ENCODE data around the gene WARS2.

WARS2 gene

DNA sequence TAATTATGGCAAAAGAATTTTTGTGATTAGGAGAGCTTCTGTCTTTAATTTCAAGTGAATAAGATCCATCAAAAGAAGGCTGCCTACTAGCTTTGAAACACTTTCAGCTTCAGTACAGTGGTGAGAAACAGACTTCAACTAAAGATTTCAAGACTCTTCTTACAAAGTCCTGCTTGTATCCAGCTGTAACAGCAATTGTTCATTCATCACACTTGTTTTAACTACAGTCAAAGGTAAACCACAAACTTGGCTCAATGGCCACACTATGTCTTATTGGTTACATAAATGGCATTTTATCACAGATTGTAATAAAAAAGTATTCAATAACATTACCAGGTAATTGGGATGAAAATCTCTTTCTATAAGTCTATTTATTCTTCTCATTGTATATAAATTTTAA lies 59.2 kb downstream of the WARS2 start:
- no peak for FAIRE-seq

DNA sequence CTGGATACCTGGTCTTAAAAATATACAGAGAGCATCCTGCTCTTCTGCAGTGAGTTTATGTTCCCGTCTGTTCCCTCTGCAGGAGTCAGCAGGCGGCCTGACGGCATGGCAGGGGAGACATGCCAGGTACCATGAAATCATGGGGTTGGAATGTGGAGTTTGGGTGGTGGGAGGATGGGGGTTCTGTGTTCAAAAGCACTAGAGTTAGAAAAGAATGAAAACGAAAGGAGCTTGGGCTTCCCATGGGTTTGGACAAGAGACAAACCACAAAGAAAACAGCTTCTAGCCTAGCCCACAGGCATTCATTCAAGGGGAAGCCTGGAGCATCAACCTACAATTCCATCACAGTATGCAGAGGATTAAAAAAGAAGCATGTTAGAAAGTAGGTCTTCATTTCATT lies 59.9 kb downstream of the WARS2 start:
- no peak for FAIRE-seq

DNA sequence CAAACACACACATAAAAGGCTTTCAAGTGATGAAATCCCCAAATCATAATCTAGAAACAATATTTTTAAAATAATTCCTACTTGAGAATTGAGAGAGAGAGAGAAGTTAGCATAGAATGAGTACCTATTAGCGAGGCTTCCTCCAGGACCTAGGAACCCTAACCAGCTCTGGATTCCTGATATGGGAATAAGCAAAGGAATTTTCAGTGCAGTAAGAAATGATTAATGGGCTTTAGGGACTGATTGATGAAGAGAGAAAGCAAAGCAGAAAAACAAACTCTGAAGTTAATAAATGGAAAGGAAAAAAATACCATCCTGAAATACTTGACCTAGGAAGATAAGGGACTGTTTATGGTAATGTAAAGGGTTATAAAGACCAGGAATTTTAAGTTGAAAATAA lies 60.6 kb downstream of the WARS2 start:
- FAIRE-seq: no peak

DNA sequence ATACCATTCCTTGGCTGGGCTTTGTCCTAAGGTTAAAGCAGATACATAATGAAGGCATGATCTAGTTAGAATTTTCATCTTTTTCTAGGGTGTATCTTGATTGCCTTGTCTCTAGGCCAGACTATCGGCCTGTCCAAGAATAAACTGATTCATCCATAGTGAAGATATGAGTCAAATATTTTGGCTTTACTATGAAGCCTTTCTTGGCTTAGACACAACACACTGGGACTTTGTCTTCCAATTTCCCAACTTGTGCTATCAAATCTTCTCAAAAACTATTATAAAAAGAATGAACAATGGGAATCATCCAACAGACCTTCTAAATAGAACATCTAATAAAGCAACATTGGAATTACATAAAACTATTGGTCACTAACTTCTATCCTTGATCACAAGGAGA lies 64.8 kb downstream of the WARS2 start:
- FAIRE-seq: no peak

DNA sequence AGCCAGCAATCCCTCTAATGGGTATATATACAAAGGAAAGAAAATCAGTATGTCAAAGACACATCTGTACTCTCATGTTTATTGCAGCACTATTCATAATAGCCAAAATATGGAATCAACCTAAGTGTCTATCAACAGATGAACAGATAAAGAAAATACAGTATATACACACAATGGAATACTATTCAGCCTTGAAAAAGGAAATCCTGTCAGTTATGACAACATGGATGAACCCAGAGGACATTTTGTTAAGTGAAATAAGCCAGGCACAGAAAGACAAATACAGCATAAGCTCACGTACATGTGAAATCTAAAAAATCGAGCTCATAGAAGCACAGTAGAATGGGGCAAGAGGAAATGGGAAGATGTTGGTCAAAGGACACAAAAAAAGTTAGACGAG lies 69.1 kb downstream of the WARS2 start:
- FAIRE-seq: no peak

DNA sequence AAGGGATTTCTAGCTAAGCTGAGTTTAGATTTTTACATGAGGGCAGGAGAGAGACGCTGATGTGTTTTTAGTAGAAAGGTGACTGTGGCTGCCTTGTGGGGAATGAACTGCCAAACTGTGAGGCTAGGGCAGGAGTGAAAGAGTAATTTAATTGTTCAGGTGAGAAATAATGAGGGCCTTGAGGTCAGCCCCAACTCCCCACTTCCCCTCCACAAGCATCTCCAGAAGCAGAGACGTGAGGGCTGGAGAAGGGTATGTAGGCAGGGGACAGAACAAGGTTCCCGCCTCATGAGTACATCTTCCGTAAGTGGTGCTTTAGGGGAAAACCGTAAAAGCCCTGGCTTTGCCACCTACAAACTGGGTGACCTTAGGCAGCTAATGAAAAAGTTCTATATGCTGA lies 70.8 kb downstream of the WARS2 start:
- no peak for FAIRE-seq

DNA sequence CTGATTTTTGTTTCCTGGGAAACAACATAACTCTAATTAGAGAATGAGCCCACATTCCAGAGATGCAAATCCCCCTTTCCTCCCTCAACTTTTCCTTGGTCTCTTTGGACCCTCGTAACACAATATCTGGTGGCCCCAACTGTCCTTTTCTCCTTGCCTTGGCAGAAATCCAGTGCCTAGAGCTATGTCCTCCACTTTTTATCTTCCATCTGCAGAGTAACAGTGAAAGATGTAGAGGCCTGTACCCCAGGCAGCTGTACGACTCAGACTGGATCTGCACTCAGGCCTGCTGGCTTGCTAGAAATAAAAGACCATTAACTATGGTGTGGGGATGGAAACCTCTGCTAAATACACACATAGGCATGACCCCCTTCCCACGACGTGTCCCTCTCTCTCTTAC lies 72.0 kb downstream of the WARS2 start:
- no peak for FAIRE-seq

DNA sequence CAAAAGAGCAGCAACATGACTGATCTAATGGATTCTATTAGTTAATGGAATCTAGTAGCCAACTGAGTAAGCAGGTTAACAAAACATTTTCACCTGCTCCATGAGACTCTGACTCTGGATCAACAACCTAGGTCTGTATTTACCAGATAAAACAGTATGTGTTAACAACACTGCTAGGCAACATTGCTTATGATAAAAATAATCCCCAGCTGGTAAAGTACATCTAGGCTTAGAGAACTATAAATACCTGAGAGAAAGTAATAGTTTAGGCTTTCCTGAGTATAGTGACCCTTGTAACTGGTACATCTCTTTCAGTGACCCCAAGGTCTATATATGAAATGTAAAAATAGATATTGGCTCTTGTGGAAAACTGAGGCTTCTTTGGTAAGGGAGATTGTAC lies 78.8 kb downstream of the WARS2 start:
- no peak for FAIRE-seq

DNA sequence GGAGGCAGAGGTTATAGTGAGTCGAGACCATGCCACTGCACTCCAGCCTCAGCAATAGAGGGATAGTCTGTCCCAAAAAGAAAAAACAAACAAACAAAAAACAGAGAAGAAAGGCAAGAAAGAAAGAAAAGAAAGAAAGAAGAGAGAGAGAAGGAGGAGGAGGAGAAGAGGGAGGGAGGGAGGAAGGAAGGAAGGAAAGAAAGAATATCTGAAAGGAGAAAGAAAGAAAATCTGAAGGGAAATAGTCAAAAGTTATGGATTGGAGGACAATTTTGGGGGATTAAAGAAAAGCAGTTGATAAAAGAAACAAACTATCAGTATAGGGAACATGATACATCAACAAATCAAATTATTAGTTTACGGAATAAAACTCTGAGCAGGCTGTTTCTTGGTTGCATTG lies 84.9 kb downstream of the WARS2 start:
- no peak for FAIRE-seq

DNA sequence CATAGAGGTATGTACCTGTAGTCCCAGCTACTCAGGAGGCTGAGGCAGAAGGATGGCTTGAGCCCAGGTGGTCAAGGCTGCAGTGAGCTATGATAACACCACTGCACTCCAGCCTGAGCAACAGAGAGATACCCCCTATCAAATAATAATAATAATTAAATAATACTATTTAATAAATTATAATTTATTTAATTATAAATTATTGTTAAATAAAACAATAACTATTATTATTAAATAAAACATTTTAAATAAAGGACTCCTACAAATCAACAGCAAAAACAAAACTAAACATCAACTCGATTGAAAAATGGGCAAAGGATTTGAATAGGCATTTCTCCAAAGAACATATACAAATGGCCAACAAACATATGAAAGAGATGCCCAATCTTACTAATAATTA lies 86.5 kb downstream of the WARS2 start:
- FAIRE-seq: peak; percentile 83

DNA sequence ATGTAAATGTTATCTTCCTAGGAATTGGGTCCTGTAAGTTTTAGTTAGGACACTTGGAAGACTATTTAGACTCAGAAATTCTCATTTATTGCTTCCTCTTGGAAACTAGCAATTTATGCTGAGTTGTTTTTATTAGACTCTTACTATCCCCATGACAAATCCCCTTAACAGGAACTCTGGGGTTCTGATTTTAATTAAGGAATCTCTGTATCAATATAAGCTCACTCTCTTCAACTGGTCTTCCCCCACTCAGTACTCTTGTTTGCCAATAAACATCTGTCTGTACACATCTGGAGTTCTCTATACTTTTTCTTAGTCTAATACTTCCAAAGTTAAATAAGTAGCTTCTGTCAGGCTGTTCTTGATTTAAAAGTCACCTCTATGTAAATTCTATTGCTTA lies 88.2 kb downstream of the WARS2 start:
- FAIRE-seq: no peak

DNA sequence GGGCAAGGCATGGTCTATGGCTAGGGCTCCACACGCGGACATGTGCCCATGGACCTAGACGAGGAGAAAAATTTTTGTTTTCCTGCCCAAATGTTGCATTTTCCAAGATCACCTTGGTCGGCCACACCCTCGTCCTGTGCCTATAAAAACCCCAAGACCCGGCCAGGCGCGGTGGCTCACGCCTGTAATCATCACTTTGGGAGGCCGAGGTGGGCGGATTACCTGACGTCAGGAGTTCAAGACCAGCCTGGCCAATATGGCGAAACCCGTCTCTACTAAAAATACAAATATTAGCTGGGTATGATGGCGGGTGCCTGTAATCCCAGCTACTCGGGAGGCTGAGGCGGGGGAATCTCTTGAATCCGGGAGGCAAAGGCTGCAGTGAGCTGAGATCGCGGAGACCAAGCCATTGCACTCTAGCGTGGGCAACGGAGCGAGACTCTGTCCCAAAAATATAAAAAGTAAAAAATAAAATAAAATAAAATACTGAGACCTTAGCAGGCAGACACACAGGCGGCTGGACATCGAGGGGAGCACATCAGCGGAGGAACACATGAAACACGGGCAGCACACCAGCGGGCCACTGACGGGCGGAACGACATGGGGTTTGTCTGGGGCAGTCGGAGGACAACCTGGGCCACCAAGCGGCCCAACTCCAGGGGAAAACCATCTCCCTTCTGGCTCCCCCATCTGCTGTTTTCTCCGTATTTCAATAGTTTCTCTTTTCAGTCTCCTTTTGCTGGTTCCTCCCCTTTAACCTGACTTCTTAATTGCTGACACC lies 91.6 kb downstream of the WARS2 start:
- FAIRE-seq: no peak

DNA sequence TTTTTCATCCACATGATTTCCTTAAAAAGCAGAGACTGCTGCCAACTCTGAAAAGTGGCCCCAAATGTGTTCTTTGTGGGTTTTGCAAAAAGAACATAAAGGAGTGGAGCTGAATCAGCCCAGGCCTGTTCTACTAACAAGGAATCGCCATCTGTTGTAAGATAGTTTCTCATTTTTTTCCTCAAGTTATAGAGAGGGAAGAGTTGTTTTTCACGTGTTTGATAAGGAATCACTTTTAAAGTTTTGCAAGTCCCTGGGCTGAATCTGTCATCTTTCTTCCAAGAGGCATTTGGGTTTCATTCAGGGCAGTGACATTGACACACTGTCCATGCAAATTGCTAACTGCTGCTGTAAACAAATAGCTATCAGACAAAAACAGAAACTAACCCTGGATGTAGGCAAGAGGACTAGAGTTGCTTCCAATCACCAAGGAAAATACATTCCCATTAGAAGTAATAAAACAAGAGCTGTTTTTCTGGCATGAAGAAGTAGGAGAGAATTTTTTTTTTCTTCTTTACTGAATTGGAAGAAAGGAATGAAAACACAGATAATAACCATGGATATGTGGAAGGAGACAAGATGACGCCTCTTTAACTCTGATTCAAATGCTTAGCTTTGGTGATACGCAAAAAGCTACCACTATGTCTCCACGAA lies 93.5 kb downstream of the WARS2 start:
- FAIRE-seq: no peak

DNA sequence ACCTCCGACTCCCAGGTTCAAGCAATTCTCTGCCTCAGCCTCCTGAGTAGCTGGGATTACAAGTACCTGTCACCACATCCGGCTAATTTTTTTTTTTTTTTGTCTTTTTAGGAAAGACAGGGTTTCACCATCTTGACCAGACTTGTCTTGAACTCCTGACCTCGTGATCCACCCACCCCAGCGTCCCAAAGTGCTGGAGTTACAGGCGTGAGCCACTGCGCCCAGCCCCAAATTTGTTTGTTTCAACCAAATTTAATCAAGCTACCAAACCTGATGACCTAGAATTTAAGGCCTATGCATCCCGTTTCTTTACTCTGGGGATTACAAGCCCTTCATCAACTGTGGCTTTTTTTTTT lies 94.0 kb downstream of the WARS2 start:
- FAIRE-seq: no peak

DNA sequence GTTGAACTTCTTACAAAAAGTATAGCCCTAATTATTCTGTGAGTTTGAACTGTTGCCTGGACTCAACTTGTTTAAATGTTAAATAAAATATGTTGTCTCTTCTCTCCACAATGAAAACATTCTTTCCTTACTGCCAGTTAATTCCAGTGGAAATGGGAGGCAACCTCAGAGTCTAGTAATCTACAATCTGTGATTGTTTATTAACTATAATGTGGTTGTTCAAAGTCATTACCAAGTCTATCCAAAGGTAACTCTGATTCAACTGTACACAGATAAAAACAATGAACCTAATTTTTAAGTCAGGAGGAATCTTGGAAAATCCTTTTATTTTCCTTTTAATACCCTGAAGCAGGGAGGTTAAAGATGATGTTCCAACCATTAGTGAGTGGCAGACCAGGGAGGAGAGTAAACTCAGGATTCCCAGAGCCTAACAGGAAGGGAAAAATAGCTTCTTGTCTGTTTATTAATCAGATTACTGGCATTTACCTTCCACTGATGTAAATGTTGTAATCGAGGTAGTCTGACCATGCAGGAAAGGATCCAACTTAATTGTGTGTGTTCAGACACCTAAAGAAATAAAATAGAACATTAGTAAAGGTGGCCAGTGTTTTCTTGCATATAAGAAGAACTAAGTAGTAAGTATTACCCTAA lies 95.2 kb downstream of the WARS2 start:
- FAIRE-seq: no peak

DNA sequence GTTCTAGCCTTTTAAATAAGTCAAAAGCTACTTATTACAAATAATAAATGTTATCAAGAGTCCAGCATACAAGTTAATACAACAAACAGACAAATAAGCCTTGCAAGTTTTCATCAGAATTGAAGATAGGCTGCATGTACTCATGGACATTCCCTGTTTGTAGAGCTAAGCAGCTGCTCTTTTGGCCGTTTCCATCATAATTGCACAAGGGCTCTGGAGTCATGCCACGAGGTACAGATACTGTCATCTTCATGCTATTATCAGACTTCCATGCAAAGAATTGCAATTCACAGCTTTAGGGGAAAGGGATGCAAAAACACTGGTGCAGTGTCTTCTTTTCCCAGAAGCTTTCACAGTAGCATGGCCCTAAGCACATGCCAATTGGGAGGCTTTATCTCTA lies 99.5 kb downstream of the WARS2 start:
- no peak for FAIRE-seq

DNA sequence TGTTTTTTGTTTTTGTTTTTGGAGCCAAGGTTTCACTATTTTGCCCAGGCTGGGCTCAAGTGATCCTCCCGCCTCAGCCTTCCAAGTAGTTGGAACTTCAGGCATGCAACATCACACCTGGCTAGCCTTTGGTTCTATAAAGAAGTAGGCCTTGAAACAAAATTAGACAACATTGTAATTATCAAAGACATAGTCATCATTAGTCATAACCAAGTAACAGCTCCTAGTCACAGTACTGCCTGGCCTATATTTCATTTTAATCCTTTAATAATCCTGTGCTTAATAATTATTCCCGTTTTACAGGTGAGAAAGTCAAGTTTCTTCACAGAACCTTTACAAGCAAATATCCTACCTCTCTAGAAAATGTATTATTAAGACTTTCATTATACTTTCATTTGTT lies 100.0 kb downstream of the WARS2 start:
- no peak for FAIRE-seq

DNA sequence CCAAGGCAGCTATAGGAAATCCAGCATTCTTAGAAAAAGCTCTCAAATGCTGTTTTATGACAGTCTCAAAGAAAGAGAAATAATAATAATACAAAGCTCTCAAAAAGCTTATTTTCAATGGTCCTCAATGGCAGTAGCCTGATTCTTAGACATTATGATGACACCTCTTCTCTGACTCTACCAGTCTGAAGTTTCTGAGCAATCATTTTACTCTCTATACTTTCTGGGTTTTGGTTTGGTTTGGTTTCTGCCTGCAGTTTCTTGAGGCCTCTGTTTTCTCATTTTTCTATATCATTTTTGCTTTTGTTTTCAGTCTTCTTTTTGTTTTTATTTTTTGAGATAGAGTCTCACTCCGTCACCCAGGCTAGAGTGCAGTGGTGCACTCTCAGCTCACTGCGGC lies 102.1 kb downstream of the WARS2 start:
- no peak for FAIRE-seq

DNA sequence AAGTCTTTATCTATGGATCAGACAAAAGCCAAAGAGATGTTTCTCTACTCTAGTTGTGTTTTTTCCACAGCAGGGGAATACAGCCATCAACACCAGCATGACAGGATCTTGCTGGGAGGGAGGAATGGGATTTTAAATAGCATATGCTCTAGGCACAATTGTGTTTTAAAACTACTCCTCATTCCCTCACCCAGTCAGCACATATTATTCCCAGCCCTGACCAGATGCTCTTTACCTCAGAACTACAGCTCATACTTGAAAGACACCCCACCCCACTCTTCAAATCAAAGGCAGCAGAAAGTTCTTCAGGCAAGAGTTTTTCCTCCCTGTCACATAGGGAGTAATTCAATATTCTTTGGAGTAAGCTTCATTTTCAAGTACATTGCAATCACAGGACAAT lies 106.1 kb downstream of the WARS2 start:
- no peak for FAIRE-seq

DNA sequence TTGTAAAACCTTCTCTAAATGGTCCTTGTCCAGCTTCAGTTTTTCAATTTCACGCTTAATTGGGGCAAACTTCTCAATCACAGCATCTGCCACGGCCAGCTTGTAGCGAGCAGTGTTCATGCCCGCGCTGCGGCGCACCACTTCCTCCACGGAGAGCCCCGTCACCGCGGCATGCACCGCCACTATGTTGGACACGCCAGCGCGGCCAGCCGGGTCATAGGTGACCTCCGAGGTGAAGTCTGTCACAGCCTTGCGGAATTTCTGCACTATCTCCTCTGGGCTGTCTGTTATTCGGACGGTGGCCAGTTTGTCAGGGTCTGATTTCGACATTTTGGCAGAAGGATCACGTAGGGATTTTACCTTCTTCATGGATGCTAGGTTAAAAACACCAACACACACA lies 107.5 kb downstream of the WARS2 start:
- no peak for FAIRE-seq

DNA sequence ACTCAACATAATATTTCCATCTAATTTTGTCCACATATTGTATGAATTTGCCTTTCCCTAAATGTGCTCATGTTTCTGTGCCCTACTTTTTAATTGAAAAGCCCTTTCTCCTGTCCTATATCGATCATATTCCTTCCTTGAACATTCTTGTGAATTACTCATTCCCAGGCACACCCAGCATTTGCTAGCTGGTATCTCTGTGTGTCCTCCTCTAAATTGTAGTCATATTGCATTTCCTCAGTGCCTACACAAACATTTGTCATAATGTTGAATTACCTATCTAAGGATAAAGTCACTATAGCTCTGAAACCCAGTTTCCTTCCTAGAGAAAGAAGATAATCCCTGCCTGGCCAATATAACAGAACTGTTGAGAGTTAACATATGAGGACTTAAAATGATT lies 112.7 kb downstream of the WARS2 start:
- no peak for FAIRE-seq

DNA sequence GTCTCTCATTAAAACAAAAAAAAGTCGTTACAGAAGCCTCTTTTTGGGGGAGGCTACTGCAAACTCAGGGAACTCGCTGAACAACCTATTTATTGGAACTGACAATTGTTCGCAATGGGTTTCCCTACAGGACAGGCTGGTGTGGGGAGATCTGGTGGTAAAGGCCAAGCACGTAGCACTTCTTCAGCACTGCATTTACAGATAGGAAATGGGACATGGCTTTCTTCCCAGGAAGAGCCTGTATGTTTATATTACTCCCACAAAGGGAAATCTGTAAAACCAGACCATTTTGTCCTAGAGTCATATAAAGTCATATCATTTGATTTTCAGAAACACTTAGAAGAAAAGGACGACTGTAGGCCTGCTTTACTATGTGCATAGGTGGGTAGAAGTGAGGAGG lies 113.5 kb downstream of the WARS2 start:
- FAIRE-seq: no peak

DNA sequence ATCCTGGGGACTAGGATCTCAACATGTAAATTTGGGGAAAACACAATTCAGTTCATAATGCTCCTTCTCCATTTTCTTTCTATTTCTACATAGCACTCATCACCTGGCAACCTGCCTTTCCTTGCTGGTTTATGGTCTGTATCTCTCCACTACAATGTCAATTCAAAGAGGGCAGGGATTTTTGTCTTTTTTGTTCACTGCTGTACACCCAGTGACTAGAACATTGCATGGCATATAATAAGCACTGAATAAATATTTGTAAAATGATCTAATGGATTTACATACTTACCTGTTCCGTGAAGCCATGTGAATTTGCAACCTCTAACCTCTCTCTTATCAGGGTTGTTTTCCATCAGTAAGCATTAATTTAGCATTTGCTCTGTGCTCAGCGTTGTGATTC lies 124.9 kb downstream of the WARS2 start:
- no peak for FAIRE-seq

DNA sequence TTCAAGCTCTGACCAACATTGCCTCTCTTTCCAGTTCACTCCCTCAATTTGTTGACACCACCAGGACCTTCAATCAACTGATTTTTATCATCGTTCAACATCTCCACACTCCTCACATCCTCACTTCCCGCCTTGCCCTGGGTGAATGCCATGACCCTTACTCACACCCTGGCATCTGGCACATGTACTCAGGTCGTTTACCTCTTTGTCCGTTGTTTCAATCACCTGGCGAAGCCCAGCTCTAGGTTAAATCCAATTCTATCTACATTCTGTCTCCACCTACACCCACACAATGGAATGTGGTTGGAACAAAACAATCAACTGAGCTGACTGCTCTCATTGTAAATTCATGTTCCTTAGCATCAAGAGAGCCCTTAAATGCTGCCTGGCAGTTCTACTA lies 128.1 kb downstream of the WARS2 start:
- FAIRE-seq: no peak

DNA sequence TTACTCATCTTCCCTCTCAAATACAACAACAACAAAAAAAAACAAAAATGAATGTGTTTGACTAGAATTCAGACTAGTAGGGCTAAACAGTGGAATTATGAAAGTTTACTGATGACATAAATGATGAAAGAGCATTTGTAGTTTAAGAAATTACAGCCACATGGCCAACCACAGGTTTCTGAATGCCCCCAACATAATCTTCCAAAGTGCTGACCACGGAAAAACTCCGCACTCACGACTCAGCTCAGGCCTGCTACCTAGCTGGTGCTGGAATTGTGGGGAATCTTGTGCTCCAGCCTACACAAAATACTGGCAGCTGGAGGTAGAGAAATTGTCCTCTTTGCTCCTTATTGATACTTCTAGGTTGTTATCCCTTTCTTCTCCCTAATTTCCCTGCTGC lies 128.7 kb downstream of the WARS2 start:
- FAIRE-seq: no peak
